Keratinocyte (primary cell): ENCODE data around the gene TFF1. TPM values are rescaled to one million over a fixed set of nuclear protein-coding genes. Genes with fewer than 3 reads are reported as not detected.

Experiments used
- DNase-seq: peaks from one replicate; pipeline ENCODE4 v3.0.0-alpha.2; 2011; ENCODE audit warnings: low read depth, missing footprints, low spot score
- FAIRE-seq: peaks from 2 replicates; lab custom pipeline; 2011; peaks lifted over from hg19 to GRCh38; lab: Jason Lieb, UNC
- H2AFZ ChIP-seq: 2 replicates; pipeline ENCODE4 v1.6.0; 2012; ENCODE audit warnings: low read length, control low read depth, inconsistent platforms; ENCODE audit not compliant: control insufficient read depth
- H3K27ac ChIP-seq: 2 replicates; pipeline ENCODE4 v1.5.1; 2011; ENCODE audit warnings: low read length; ENCODE audit not compliant: control insufficient read depth, insufficient read depth
- H3K27me3 ChIP-seq: 3 replicates; pipeline ENCODE4 v1.6.0; 2011; ENCODE audit warnings: low read length; ENCODE audit not compliant: control insufficient read depth, insufficient read depth; ENCODE audit errors: extremely low read depth
- H3K36me3 ChIP-seq, 2 experiments: 2 replicates in 1 of 2; 3 replicates in 1 of 2; pipeline ENCODE4 v1.5.1; 2011; ENCODE audit warnings: low read length in 2 of 2, mild to moderate bottlenecking in 1 of 2; ENCODE audit not compliant: control insufficient read depth in 2 of 2, insufficient read depth in 2 of 2; ENCODE audit errors: extremely low read depth in 1 of 2
- H3K4me1 ChIP-seq: 3 replicates; pipeline ENCODE4 v1.5.1; 2011; ENCODE audit warnings: low read length; ENCODE audit not compliant: control insufficient read depth, insufficient read depth; ENCODE audit errors: extremely low read depth
- H3K4me2 ChIP-seq: 3 replicates; pipeline ENCODE4 v1.6.0; 2011; ENCODE audit warnings: low read depth, low read length; ENCODE audit not compliant: control insufficient read depth, insufficient read depth; ENCODE audit errors: extremely low read depth
- H3K4me3 ChIP-seq, 3 experiments: fragments of 200-600 bp in 1 of 3; sonication (generic) in 1 of 3; 2 replicates in 2 of 3; 3 replicates in 1 of 3; pipeline ENCODE4 v1.5.1; 2011 to 2016; ENCODE audit warnings: low read length in 3 of 3, mild to moderate bottlenecking in 3 of 3, control low read depth in 2 of 3, inconsistent platforms in 1 of 3, low read depth in 1 of 3, mixed read lengths in 1 of 3, mixed run types in 1 of 3, moderate library complexity in 1 of 3; ENCODE audit not compliant: control insufficient read depth in 2 of 3, insufficient read depth in 2 of 3; ENCODE audit errors: extremely low read depth in 1 of 3
- H3K79me2 ChIP-seq: 2 replicates; pipeline ENCODE4 v1.6.0; 2012; ENCODE audit warnings: low read length; ENCODE audit not compliant: control insufficient read depth, insufficient read depth
- H3K9ac ChIP-seq: 3 replicates; pipeline ENCODE4 v1.6.0; 2011; ENCODE audit warnings: low read length; ENCODE audit not compliant: control insufficient read depth, insufficient read depth; ENCODE audit errors: extremely low read depth
- H3K9me1 ChIP-seq: 3 replicates; pipeline ENCODE4 v1.6.0; 2011; ENCODE audit warnings: low read length; ENCODE audit not compliant: control insufficient read depth, insufficient read depth; ENCODE audit errors: extremely low read depth
- H3K9me3 ChIP-seq: 2 replicates; pipeline ENCODE4 v1.5.1; 2012; ENCODE audit warnings: low read depth, low read length; ENCODE audit not compliant: control insufficient read depth
- H4K20me1 ChIP-seq: 3 replicates; pipeline ENCODE4 v1.6.0; 2011; ENCODE audit warnings: low read length; ENCODE audit not compliant: control insufficient read depth, insufficient read depth; ENCODE audit errors: extremely low read depth
- EZH2 ChIP-seq: IDR thresholded peaks from one replicate; pipeline ENCODE4 v1.6.1; 2012; ENCODE audit warnings: inconsistent platforms, mild to moderate bottlenecking, low read length, moderate library complexity
- dilution Hi-C: fragments of 300-500 bp; cut with MboI; formaldehyde crosslinking; loops from one replicate; pipeline ENCODE4 v1.7.0; 2020; ENCODE audit warnings: low sequenced_read_pairs; ENCODE audit not compliant: extremely low pct_ligation_motif_present
- polyA plus RNA-seq, 5 experiments: library from polyadenylated mRNA; depleted of rRNA in 3 of 5; stranded (reverse) in 3 of 5; stranded (forward) in 1 of 5; unstranded in 1 of 5; fragments of >200 nt; gene quantifications; 1 replicate in 1 of 5; 2 replicates in 3 of 5; 3 replicates in 1 of 5; pipeline versions ENCODE4 v1.2.1 to v1.2.3, GENCODE V29; 2011 to 2012; ENCODE audit warnings: missing spikeins in 2 of 5, low read depth in 1 of 5, low replicate concordance in 1 of 5
- TF ChIP-seq, protein P1 (sequence below), 3 experiments: IDR thresholded peaks in 1 of 3; conservative IDR thresholded peaks in 1 of 3; optimal IDR thresholded peaks in 1 of 3; 2 replicates in 2 of 3; 3 replicates in 1 of 3; pipeline versions ENCODE3 to v1.5.1; 2011; ENCODE audit warnings: low read length in 3 of 3, mild to moderate bottlenecking in 3 of 3, moderate library complexity in 2 of 3, control low read depth in 1 of 3, inconsistent platforms in 1 of 3; ENCODE audit not compliant: insufficient read depth in 2 of 3; ENCODE audit errors: extremely low read depth in 1 of 3

Gene TFF1
- polyA plus RNA-seq, 1 donor (not counting 4 experiments of a cell fraction or from before 2014, with no cell fraction given) = not detected

DNA sequence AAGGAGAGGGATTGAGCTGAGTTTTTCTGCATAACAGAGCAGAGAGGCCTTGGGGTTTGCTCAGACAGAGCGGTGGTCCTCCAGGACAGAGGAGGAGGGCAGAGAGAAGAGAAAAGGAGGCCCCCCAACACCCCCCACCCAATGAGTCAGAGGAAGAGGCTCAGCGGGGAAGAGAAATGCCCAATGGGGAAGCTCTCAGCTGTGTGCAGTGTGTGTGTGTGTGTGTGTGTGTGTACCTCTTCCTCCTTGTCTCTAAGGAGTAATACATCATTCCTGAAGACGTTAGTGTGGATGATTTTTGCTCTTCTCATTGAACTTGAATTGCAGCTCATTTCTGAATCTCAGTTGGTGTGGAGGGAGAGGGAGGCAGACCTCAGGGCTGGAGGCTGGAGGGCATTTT, 20.8 kb upstream of the TFF1 start:
- Histone ChIP-seq H3K4me3 (no peak overlapping the region), H3K27me3 (peaks cover 5% of the 10 kb centered on the region), H3K79me2 (no peaks in the 10 kb centered on the region), H3K4me1 (no peaks in the 10 kb centered on the region), H3K9ac (no peak overlapping the region), H3K27ac (no peak overlapping the region), H2AFZ (no peak overlapping the region), H4K20me1 (no peaks in the 10 kb centered on the region), H3K9me3 (no peaks in the 10 kb centered on the region), H3K9me1 (no peaks in the 10 kb centered on the region), H3K36me3 (no peaks in the 10 kb centered on the region), H3K4me2 (no peak overlapping the region)
- DNase-seq (no peak), FAIRE-seq (no peak)
- TF ChIP-seq, protein P1, sequence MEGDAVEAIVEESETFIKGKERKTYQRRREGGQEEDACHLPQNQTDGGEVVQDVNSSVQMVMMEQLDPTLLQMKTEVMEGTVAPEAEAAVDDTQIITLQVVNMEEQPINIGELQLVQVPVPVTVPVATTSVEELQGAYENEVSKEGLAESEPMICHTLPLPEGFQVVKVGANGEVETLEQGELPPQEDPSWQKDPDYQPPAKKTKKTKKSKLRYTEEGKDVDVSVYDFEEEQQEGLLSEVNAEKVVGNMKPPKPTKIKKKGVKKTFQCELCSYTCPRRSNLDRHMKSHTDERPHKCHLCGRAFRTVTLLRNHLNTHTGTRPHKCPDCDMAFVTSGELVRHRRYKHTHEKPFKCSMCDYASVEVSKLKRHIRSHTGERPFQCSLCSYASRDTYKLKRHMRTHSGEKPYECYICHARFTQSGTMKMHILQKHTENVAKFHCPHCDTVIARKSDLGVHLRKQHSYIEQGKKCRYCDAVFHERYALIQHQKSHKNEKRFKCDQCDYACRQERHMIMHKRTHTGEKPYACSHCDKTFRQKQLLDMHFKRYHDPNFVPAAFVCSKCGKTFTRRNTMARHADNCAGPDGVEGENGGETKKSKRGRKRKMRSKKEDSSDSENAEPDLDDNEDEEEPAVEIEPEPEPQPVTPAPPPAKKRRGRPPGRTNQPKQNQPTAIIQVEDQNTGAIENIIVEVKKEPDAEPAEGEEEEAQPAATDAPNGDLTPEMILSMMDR (optimal IDR thresholded peaks at IDR 0.05 in 1 of 3, IDR thresholded peaks at IDR 0.05 in 1 of 3, conservative IDR thresholded peaks at IDR 0.05 in 1 of 3; ENCODE audit: extremely low read depth in 1 of 3, insufficient read depth in 2 of 3, low read length in 3 of 3) = no peak
- TF ChIP-seq EZH2 = no peak
- dilution Hi-C loops = no loop called here

DNA sequence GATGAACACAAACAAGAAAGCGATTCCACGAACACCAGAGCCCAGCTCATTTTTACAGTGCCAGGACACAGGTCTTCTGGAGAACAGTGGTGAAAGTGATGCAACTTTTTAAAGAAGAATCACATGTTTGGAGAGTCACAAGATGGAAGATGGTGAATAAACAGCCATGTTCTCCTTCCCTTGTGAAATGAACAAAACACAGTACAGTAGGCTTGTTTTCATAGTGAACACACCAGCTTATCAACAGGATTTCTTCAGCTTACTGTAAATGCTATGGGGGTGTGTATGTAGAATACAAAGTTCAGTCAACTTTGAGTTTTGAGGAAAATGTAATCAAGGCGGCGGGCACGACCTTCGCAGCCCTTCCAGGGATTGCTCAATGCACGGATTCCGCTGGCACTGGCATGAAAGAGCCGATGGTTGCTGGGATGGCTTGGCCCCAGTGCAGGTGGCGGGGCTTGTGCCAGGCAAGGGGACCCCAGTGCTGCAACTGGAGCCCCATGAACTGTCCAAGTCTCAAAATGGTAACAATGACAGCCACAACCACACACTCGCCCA, 19.8 kb upstream of the TFF1 start:
- Histone ChIP-seq H4K20me1 (no peaks in the 10 kb centered on the region), H3K27ac (no peak overlapping the region), H3K4me3 (no peak overlapping the region), H3K79me2 (no peaks in the 10 kb centered on the region), H3K27me3 (peaks cover 4% of the 10 kb centered on the region), H3K4me2 (no peak overlapping the region), H3K9me1 (no peaks in the 10 kb centered on the region), H2AFZ (no peak overlapping the region), H3K4me1 (no peaks in the 10 kb centered on the region), H3K9ac (no peak overlapping the region), H3K9me3 (no peaks in the 10 kb centered on the region), H3K36me3 (no peaks in the 10 kb centered on the region)
- no peak for FAIRE-seq
- TF ChIP-seq EZH2 = no peak
- TF ChIP-seq, protein P1 (optimal IDR thresholded peaks at IDR 0.05 in 1 of 3, IDR thresholded peaks at IDR 0.05 in 1 of 3, conservative IDR thresholded peaks at IDR 0.05 in 1 of 3; ENCODE audit: extremely low read depth in 1 of 3, insufficient read depth in 2 of 3, low read length in 3 of 3) = no peak
- DNase-seq = no peak
- dilution Hi-C loops = no loop called here
